ENCODE data around the gene SLC36A3.
"Not testable (repeated sequence)": the region's sequence is repeated elsewhere in the genome, so short reads cannot be mapped to it uniquely, and the experiment has no call there.

The SLC36A3 gene

DNA sequence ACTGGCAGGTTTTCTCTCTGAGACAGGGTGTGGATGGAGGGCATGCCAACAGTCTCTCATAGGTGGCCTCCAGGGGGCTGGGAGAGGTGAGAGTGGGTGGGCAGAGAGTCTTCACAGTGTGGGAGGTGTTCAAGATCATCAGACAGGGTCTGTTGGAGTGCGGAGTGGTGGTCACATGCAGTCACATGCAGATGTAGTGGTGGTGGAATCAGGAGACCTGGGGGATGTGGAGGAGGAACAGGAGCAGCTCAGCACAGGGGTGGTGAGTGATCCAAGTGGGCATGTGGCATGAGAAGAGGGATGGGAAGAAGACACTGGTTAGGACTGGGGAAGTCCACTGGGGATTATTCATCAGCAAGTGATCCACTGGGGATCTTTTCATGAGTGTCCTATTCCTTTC, 44.8 kb downstream of the SLC36A3 start:
- DNase-seq, result no peak

DNA sequence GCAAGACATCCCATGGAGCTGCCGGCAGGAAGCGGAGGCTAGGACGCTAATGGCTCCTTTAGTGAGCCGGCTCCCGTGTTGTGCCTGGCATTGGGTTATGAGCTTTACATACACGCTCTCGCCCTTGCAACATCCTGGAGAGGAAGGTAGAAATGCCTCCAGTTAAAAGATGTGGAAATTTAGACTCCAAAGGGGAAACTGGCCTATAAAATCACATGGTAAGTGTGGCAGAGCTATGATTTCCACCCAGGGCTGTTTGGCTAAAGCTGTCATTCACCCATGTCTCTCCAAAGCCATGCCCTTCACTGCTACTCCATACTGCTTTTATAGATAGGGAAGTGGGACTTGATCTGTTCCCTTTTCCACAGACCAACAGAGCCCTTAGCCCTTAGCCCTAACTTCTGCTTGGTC, 45.4 kb downstream of the SLC36A3 start:
- DNase-seq, result no peak

DNA sequence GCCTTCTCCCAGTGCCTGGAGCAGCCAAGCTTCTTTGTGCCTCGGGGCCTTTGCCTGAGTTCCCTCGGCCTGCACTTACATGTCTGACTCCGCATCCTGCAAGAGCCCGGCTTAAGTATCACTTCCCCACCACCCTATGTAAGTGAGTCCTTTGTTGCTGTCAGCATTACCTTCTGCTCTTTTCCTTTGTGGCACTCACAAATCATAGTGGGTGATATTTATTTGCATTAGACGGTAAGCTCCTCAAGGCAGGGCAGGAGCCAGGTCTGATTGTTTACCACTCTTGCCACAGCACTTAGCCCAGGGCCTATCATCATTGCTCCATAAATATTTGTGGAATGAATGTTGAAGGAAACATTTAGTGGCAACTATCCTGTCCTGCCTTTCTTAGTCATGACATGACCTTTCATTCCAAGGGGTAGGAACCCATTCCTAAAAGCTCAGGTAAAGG, 45.8 kb downstream of the SLC36A3 start:
- DNase-seq, result no peak

DNA sequence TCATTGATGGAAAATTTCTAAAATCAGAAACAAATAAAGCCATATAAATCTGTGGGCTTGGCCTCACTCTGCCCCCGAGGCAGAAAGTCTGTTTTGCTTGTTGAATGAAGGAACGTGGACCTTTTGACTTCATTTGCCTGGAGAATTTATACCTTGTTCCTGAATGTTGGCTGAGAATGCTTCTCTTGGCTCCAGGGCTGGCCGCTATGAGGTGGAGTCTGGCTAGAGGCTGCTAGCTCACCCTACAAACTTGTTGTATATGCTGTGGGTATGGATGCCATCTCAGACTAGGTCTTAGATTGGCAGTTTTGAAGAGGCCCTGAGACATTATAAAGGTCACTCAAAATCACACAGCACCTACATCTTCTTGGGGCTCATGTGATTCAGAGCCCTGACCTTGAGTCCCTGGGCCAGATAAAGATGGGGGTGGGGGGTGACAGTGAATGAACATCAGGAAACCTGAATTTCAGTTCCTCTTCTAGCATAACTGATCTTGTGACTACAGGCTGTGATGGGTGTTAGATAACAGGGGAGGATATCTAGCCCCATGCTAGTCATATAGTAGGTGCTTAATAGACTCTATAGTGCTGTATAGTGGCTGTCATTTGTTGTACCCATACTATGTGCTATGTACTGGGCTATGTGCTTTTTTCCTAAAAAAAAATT, 47.8 kb downstream of the SLC36A3 start:
- no peak for DNase-seq

DNA sequence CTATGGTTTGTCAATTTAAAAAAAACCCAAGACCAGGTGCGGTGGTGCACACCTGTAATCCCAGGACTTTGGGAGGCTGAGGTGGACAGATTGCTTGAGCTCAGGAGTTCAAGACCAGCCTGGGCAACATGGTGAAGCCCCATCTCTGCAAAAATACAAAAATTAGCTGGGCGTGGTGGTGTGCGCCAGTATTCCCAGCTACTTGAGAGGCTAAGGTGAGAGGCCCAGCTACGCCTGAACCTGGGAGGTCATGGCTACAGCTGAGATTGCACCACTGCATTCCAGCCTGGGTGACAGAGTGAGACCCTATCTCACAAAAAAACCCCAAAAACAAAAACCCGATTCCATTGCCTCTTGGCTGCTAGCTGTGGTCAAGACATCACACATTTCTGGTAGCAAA, 48.6 kb downstream of the SLC36A3 start:
- not testable (repeated sequence) for DNase-seq

DNA sequence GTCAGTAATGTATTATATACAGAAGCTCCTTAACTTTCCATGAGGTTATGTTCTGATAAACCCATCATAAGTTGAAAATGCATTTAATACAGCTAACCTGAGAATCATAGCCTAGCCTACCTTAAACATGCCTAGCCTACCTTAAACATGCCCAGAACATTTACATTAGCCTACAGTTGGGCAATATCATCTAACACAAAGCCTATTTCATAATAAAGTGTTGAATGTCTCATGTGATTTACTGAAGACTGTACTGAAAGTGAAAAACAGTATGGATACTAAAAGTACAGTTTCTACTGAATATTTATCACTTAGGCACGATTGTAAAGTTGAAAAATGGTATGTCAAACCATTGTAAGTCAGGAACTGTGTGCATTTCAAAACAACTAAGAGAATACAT, 49.0 kb downstream of the SLC36A3 start:
- no peak for DNase-seq

DNA sequence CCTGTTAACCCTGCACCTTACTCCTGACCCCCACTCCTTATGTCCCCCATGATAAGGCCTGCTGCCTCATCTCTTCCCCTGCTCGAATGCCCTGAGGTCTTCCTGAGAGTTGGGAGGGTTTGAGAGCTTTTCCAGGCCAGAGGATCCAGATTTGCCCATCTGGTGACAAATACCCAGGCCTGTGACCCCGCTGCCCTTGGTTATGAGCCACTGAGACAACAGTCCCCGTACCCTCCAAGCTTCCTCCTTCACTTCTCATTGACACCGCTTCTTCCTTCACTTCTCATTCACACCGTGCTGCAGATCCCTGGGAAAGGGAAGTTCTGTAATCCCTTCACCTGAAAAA, 50.0 kb downstream of the SLC36A3 start:
- DNase-seq, result no peak

DNA sequence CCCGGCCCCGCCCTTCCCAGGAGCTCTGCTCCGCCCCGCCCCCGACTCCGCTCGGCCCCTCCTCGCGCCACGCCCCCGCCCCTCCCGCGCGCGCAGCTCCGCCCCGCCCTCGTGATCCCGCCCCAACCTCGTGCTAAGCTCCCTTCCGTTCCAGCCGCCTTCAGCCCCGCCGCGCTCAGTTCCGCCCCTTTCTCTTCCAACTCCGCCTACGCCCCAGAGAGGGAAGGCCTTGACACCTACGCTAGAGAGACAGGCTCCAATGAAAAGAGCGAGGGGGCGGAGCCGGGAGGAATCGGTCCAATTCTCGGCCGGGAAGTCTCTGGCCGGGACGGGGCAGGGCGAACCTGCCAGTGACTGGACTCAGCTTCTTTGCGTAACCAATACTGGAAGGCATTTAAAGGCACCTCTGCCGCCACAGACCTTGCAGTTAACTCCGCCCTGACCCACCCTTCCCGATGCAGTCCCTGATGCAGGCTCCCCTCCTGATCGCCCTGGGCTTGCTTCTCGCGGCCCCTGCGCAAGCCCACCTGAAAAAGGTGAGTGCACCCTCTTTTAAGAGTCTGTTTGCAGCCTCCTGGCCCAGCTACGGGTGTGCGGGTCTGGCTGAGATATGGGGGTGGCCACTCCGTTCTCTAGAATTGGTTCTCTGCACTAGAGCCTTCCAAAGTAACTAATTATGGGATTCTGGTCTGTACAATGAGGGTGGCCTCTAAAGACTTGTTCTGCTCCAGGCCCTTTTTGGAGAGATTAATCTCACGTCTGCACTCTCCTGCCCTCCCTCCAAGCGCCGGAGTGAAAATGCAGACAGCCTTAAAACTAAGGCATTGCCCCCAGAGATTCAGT, 50.6 kb downstream of the SLC36A3 start, which contains the start of gene GM2A:
Gene GM2A, plus strand, starts transcription at position 424 of the 843 bp plus-strand sequence. Its CDS starts 32 bp downstream, at position 456.
- DNase-seq, result peak; percentile 99

DNA sequence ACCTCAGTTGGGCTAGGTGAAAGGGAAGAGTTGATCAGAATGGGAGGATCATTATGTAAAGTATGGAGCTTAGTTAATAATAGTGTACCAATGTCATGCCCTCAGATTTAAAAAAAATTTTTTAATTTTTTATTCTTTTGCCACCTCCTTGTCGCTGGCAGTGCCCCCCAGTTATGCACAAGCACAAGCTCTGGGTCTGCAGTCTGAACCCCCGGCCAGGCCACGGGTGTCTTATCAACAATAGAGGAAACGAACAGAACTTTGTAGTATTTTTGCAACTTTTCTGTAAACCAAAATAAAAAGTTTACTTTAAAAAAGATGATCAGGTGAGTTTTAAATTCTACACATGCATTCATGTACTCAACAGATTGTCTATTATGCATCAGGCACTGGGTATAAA, 51.9 kb downstream of the SLC36A3 start:
- no peak for DNase-seq

DNA sequence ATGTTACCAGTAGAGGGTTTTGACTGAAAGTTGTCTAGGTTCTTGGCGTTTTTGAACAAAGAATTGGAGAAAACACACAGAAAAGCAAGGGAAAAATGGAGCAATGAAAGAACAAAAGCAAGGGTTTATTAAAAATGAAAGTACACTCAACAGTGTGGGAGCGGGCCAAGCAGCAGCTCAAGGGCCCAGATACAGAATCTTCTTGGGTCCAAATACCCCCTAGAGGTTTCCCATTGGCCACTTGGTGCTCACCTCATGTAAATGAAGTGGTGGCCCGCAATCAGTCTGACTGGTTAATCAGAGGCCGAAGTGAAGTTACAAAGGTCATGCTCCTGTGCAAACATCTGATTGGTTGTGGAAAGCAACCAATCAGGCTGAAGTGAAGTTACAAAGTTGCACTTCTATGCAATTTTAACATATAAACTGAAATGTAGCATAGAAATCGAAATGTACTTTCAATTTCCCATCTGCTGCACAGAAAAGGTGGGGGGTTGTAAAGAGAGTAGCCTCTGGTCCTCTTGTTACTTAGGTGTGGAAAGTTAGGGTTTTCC, 52.5 kb downstream of the SLC36A3 start:
- peak; percentile 51 to 68 for DNase-seq

DNA sequence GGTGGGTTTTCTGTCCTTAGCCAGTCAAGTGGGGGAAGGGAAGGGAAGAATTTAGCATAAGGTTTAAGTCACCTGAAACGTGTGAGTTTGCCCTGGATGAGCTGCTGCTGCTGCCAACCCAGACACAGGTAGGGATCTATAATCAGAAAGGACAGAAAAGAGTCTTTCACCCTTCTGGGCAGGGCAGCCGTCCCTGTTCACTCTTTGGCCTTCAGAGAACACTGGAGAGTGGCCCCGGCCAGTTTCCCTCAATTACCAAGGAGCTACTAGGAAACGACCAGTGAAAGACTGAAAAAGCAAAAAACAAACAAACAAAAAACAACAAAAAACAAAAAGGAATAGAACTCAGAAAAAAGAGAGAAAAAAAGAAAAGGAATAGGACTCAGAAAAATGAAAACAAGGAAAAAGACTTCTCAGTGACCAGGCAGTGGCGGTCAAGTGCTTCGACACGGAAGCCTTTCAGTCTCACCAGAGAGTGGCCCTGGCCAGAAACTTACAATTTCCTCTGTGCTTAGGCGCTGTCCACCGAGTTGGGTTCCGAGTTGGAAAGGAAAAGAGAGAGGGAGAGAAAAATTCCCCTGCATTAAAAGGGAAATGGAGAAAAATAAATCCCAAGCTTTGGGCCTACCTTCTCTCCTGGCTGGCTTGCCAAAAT, 53.1 kb downstream of the SLC36A3 start:
- no peak for DNase-seq

DNA sequence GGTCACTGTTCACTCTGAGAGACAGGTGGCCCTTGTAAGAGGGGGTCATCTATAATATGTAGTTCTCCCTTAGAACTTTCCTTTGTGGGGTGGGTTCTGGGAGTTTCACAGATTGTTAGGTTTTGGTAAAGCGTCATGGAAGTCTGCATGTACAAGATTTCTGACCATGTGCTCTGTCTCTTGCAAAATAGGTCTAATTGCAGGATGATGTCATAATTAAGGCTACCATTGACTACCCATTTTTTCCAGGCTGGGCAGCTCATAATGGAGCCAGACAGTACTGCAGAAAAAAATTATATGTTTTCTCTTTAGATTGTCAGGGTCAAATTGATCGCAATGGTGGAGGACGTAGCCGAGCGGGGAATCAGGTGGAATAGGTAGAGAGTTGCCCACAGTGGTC, 54.3 kb downstream of the SLC36A3 start:
- DNase-seq, result no peak

DNA sequence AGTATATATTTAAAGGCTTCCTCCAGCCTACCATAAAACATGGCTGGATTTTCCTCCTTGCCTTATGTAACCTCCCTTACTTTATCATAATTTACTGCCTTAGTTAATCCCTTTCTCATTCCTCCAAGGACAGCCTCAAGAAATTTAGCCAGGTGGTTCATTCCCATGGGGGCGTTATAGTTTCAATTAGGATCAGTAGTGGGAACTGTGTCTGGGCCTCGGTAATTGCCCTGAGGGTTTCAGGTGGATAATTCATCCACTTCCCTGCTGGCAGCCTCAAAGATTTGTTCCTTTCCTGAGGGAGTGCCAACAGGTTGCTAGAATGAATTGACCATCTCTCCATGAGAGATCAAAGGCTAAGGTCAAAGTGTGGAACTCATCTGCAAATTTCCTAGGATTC, 54.9 kb downstream of the SLC36A3 start:
- DNase-seq, result no peak

DNA sequence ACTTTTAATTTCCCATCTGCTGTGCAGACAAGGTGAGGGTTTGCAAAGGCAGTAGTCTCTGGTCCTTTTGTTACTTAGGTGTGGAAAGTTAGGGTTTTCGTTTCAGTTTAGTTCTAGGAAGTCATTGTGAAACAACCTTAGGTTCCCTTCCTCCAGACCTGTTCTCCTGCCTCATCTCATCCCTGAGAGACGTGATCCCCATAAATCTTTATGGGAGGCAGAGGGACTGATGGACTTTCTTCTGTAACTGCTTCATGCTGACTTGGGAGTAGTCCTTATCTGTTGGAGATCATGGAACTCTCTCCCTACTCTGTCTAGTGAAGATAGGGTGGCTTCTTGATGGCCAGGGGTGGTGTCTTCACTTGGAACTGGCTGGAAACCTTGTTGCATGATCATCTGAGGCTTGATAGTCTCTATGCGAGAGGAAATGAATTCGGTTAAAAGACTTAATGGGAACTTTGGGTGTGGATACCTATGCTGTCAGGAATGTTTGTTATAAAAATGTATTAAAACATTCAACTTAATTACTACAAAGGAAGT, 57.8 kb downstream of the SLC36A3 start:
- no peak for DNase-seq

DNA sequence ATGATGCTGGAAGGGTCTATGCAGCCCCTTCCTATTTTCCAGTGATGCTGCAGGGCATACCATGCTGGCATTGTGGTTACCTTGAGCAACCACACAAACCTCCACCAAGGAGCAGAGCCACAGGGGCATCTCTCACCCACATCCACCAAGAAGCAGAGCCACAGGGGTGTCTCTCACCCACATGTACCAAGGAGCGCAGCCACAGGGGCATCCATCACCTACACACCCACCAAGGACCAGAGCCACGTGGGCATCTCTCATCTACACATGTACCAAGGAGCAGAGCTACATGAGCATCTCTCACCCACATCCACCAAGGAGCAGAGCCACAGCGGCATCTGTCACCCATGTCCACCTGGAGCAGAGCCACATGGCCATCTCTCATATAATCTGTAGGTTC, 59.4 kb downstream of the SLC36A3 start:
- no peak for DNase-seq

DNA sequence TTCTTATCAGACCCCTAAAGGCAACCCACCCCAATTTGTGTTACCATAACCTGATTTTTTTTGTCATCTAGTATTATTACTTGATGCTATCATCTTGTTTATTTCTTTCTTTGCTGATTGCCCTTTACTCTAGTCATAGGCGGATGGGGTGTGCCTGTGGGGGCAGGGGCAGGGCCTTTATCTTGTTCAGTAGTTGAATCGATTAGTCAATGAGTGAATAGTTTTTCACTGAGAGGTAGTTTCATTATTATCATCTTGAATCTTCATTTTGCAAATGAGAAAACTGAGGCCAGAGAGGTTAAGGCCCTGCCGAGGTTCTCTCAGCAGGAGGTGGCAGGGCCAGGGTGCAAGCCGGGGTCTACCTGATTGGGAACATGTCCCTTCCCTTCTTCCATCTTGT, 60.0 kb downstream of the SLC36A3 start:
- DNase-seq, result peak; percentile 41 to 63

DNA sequence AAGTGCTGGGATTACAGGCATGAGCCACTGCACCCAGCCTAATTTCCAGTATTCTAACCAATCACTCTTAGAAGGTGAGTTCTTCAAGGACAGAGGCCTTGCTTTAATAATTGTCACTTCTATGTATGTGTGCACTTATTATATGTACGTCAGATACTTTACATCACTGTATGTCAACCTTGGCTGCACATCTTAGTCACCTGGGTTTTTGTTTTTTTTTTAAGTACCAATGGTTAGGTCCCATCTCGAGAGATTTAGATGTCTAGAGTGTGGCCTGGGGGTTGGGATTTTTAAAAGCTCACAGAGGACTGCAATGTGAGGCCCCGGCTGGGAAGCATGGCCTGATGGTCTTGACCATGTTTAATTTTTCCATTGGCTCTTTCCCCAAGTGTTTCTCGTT, 60.4 kb downstream of the SLC36A3 start:
- no peak for DNase-seq

DNA sequence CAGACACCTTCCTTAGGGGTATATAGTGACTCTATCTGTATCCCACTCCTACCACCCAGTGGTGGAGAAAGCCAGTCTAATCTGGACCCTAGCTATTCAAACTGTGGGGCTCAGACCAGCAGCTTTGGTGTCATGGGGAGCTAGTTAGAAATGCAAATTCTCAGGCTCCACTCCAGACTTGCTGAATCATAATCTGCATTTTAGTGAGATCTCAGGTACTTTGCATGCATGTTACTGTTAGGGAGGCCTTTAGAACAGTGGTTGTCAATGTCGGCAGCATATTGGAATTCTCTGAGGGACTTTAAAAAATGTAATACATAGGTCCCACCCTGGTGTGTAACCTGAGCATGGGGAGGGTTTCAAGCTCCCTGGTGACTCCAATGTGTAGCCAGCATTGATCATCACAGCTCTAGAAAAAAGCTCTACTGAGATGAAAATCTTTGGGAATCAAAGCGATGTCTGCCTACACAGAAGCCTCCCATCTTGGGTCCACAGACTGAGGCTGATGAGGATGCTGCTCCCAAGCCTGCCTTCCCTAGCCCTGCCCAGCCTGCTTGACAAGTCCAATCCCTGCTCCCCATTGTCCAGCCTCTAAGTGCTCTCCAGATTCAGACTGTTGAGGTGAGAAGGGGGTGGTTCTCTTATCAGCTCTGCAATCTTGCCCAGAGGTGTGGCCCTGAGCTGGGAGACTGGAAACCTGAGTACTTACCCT, 62.5 kb downstream of the SLC36A3 start:
- DNase-seq, result no peak

DNA sequence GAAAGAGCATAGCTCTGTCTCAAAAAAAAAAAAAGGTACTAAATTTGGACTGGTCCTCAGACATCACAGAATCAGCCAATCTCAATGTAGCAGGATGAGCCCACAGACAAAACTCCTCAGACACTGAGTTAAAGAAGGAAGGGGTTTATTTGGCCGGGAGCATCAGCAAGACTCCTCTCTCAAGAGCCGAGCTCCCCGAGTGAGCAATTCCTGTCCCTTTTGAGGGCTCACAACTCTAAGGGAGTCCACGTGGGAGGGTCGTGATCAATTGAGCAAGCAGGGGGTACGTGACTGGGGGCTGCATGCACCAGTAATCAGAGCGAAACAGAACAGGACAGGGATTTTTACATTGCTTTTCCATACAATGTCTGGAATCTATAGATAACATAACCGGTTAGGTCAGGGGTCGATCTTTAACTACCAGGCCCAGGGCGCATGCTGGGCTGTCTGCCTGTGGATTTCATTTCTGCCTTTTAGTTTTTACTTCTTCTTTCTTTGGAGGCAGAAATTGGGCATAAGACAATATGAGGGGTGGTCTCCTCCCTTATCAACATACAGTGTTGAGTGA, 63.2 kb downstream of the SLC36A3 start:
- not testable (repeated sequence) for DNase-seq

DNA sequence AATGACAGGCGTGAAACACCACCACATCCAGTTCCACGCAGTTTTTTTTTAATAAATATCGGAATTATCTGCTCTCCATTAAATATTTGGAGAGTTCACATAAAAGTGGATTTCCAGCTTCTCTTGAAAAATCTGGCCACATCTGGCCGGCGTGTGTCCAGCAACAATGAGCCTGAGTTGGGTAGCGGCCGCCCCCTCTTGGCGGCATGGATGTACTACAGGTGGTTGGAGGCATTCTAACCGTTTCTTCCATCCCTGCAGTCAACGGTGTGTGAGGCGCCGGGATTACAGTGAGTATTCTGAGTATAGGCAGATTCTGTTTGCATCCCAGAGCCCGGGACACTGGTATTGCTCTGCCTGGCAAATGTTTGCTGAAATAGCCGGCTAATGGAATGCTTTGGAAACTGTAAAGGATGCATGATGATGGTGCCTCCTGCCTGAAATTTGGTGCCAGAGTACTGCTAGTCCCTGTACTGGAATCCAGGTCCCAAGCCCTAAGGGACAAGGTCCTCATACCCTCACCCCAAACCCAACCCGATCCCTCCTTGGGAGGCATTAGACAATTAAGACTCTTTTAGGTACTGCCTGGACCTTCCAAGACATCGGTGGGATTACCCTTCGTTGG, 64.2 kb downstream of the SLC36A3 start:
- DNase-seq, result no peak

DNA sequence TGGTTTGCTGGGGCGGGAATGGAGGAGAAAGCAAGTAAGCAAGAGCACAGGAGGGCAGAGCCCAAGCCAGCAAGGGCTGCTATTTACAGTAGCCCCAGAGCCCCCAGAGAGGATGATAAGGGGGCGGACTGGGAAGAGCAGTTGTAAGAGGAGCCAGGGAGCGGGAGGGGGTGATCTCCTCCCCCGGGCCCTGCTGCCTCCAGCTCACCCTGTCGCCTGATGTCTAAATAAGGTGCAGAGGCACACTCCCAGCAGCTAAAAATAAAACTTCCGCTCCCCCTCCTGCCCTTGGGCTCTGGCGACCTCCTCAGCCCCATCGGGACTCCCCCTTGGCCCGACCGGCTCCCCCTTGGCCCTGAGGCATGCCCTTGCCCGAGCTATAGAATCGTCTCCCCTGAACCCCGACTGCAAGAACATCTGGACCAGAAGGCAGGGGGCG, 65.2 kb downstream of the SLC36A3 start:
- no peak for DNase-seq

DNA sequence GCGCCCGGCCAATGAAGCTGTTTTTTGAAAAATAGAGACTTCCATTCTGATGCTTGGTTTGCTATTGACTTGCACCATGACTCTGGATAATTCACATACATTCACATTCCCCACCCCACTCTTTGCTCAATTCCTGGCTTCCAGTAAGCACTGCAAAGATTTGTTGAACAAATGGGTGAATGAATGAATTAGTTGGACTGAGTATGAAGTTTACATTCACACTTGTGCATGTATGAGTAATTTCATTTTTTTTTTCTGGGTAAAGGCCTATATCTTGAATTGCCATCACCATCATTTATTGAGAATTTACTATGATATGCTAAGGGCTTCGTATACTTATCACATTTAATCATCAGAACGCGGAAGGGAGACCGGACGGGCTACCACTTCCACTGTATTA, 65.9 kb downstream of the SLC36A3 start:
- no peak for DNase-seq

Data from activated CD4-positive, alpha-beta T cell treated with anti-CD3 and anti-CD28 coated beads, Interleukin-2, amount 50 U/mL, for 48 hours (primary cell).